GM06990 (cell line): Measurements from ENCODE around the gene HEATR5B.

Experiments
- DNase-seq: peaks from one replicate; pipeline ENCODE4 v3.0.0-alpha.2; 2011; ENCODE audit not compliant: insufficient read length; ENCODE audit errors: extremely low read depth
- H3K27me3 ChIP-seq: replicated peaks from 2 replicates; pipeline ENCODE4 v1.6.0; 2011; ENCODE audit warnings: low read length; ENCODE audit not compliant: control insufficient read depth, insufficient read depth
- H3K36me3 ChIP-seq: 2 replicates; pipeline ENCODE4 v1.5.1; 2011; ENCODE audit warnings: low read length; ENCODE audit not compliant: control insufficient read depth, insufficient read depth
- H3K4me3 ChIP-seq: replicated peaks from 2 replicates; pipeline ENCODE4 v1.5.1; 2011; ENCODE audit warnings: low read depth, mild to moderate bottlenecking, control low read depth, low read length
- TF ChIP-seq, protein P1 (sequence below): IDR thresholded peaks from 2 replicates; pipeline ENCODE4 v1.5.1; 2011; ENCODE audit warnings: low read length, control low read depth, mild to moderate bottlenecking, inconsistent platforms; ENCODE audit not compliant: insufficient read depth, poor library complexity, severe bottlenecking

The HEATR5B gene

DNA sequence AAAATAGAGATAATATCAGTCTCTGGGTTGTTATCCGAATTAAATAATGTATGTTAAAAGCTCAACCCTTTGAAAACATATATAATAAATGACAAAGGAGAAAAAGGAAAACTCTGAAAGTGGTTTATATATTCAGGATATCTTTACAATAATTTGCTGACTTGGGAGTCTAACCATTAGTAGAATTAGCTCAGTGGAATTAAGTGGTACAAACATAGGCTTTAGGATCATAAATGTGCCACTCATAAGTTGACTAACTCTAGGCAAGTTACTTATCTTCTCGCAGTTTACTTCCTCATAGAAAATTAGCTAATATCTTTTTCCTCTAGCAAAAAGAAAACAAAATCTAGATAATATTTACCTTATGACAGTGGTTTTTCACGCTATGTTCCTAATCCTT lies 44.6 kb downstream of the HEATR5B start:
- H3K27me3 ChIP-seq: no peaks in the 10 kb centered on the region
- no peaks in the 10 kb centered on the region; the same call in 1 of the 2 replicates for H3K36me3 ChIP-seq
- H3K4me3 ChIP-seq: no peak overlapping the region
- TF ChIP-seq, protein P1, sequence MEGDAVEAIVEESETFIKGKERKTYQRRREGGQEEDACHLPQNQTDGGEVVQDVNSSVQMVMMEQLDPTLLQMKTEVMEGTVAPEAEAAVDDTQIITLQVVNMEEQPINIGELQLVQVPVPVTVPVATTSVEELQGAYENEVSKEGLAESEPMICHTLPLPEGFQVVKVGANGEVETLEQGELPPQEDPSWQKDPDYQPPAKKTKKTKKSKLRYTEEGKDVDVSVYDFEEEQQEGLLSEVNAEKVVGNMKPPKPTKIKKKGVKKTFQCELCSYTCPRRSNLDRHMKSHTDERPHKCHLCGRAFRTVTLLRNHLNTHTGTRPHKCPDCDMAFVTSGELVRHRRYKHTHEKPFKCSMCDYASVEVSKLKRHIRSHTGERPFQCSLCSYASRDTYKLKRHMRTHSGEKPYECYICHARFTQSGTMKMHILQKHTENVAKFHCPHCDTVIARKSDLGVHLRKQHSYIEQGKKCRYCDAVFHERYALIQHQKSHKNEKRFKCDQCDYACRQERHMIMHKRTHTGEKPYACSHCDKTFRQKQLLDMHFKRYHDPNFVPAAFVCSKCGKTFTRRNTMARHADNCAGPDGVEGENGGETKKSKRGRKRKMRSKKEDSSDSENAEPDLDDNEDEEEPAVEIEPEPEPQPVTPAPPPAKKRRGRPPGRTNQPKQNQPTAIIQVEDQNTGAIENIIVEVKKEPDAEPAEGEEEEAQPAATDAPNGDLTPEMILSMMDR: no peak
- no peak for DNase-seq

DNA sequence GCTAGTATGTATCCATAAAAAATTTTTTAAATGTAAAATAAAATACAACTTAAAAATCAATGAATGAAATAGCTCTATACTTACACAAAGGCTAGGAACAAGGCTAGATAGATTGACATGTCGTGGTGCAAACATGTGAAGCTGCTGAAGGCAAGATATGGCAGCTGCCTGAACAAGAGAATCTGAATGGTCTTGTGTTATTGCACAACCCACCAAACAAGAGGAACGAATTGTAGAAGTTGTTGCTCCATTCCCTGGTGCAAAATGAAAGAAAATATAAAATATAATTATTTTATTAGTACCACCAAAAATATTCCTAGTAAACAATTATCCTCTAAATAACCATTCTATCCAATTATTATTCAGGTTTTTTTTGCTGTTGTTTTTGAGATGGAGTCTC lies 46.4 kb downstream of the HEATR5B start:
- Histone ChIP-seq H3K4me3 (no peak overlapping the region), H3K27me3 (no peaks in the 10 kb centered on the region), H3K36me3 (no peaks in the 10 kb centered on the region; the same call in 1 of the 2 replicates)
- TF ChIP-seq, protein P1: no peak
- DNase-seq: no peak

DNA sequence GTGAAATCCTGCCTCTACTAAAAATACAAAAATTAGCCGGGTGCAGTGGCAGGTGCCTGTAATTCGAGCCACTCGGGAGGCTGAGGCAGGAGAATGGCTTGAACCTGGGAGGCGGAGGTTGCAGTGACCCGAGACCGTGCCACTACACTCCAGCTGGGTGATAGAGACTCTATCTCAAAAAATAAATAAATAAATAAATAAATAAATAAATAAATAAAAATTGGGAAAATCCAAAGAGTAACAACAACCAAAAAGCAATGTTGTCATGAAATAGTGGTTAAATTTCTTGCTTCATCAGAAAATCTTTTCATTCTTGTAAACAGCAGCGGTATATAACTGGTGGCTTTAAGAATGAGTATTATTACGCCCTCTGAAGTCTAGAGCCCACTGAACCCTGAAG lies 54.4 kb downstream of the HEATR5B start:
- no peak for DNase-seq
- Histone ChIP-seq H3K36me3 (peaks cover 4% of the 10 kb centered on the region), H3K4me3 (no peak overlapping the region), H3K27me3 (no peaks in the 10 kb centered on the region)
- TF ChIP-seq, protein P1: no peak

DNA sequence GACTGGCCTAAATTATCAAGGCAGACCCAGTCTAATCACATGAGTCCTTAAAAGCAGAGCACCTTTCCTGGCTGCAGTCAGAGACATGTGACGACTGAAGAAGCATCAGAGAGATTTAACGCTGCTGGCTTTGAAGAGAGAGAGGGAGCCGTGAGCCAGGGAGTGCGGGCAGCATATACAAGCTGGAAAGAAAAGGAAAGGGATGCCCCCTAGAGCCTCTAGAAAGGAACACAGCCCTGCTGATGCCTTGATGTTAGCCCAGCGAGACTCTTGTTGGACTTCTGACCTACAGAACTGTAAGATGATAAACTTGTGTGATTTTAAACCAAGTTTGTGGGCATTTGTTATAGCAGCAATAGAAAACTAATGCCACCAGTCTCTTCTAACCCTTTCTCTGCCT lies 58.1 kb downstream of the HEATR5B start:
- Histone ChIP-seq H3K4me3 (no peak overlapping the region), H3K36me3 (peaks cover 4% of the 10 kb centered on the region), H3K27me3 (no peaks in the 10 kb centered on the region)
- no peak for DNase-seq
- TF ChIP-seq, protein P1: peak; percentile 15

DNA sequence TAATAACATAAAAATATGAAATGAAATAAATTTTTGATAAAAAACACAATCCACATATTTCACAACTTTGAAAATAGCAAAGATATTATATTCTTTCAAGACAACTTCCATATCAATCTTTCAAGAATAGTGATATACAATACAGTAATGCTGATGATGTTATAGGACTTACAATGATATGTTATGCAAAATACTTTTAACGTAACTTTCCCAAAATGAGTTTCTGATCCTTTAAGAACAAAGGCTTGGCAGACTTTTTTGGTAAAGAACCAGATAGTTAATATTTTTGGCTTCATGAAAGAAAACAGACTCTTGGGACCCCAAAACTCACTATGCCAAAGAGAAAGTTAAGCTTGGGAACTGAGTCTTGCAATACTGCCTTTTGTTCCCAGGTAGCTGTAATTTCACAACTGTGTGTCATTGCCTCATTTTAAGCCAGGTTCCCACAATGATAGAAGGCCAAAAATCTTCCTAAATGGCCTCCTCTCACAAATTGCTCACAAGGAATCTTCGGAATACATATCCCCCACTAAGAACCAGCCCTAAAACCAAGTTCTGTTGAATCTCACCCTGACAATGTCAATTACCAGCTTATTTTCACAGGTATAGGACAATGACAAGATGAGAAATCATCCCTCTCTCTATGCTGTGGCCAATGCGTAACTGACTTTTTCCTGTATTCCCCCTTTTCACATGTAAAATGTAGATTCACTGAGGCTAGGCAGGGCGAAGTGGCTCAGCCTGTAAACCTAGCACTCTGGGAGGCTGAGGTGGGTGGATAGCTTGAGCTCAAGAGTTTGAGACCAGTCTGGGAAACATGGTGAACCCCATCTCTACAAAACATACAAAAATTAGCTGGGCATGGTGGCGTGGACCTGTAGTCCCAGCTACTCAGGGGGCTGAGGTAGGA lies 63.0 kb downstream of the HEATR5B start:
- Histone ChIP-seq H3K4me3 (no peak overlapping the region), H3K36me3 (no peaks in the 10 kb centered on the region; the same call in none of the 2 replicates), H3K27me3 (no peaks in the 10 kb centered on the region)
- TF ChIP-seq, protein P1: no peak
- no peak for DNase-seq
